Colonic mucosa (tissue), 4 donors: ENCODE data around the gene KANK2. TPM values are rescaled to one million over a fixed set of nuclear protein-coding genes. Genes with fewer than 3 reads are reported as not detected.
A peak's percentile ranks its signal among the peaks of the same experiment; 100 is the strongest.

Experiments
- DNase-seq: peaks from one replicate; pipeline ENCODE4 v3.0.0-alpha.2; 2020
- H3K27ac ChIP-seq: fragments of 200-600 bp; one replicate; pipeline ENCODE4 v1.8.0; 2021
- H3K27me3 ChIP-seq: fragments of 200-600 bp; one replicate; pipeline ENCODE4 v1.8.0; 2021
- H3K36me3 ChIP-seq: fragments of 200-600 bp; one replicate; pipeline ENCODE4 v1.8.0; 2021
- H3K4me1 ChIP-seq: fragments of 200-600 bp; one replicate; pipeline ENCODE4 v1.8.0; 2021; ENCODE audit warnings: mild to moderate bottlenecking
- H3K4me3 ChIP-seq: fragments of 200-600 bp; one replicate; pipeline ENCODE4 v1.8.0; 2021
- H3K9ac ChIP-seq, 2 donors: one replicate each; pipeline ENCODE4 v1.7.0; 2013; ENCODE audit warnings: control low read depth in 2 of 2, low read depth in 2 of 2, low read length in 2 of 2
- H3K9me3 ChIP-seq: fragments of 200-600 bp; one replicate; pipeline ENCODE4 v1.8.0; 2021
- CTCF ChIP-seq: fragments of 200-600 bp; IDR thresholded peaks from one replicate; pipeline ENCODE4 v1.8.0; 2022; ENCODE audit warnings: antibody characterized with exemption, mild to moderate bottlenecking
- intact Hi-C: fragments of 100-400 bp; cut with DNase I; formaldehyde crosslinking; loops from one replicate; pipeline ENCODE4 v1.14.1; 2022
- total RNA-seq, 2 donors: library from RNA; stranded (reverse); fragmentation: NEBNext Ultra II Directional in 1 of 2; extraction: Animal tissue kit (Norgen Biotek cat#: 25700) in 1 of 2; gene quantifications; one replicate each; pipeline ENCODE4 v1.2.1, GENCODE V29; 2021
- donor health status: healthy.
- donor health status: DM: no; HTN: no; CAD: no.
- donor health status: DM: no; HTN: no; CAD: no.

The KANK2 gene
- total RNA-seq: 10 to 100 TPM; 44.1 to 87.8 TPM

- intact Hi-C loops: no loop called here
- Histone ChIP-seq H3K9ac (peak within 1 kb of the TSS; percentile 81 to 87), H3K27me3 (no peaks in the 10 kb centered on the region), H3K4me1 (no peaks in the 10 kb centered on the region), H3K36me3 (no peaks in the 10 kb centered on the region), H3K27ac (peak within 1 kb of the TSS; percentile 81), H3K9me3 (no peaks in the 10 kb centered on the region), H3K4me3 (peak within 1 kb of the TSS; percentile 49)
- TF ChIP-seq CTCF: no peak
- DNase-seq: peak; percentile 89
These were observed at the start of gene KANK2 for GRCh38 chr19:11197291-11198174. Gene KANK2 (minus strand): TSS chr19:11197545. CDS start chr19:11194511, 3,034 bp downstream.

GRCh38 chr19:11246941-11247340, 49.6 kb upstream of the KANK2 start:
- H3K27ac ChIP-seq: no peak overlapping the region

DNA sequence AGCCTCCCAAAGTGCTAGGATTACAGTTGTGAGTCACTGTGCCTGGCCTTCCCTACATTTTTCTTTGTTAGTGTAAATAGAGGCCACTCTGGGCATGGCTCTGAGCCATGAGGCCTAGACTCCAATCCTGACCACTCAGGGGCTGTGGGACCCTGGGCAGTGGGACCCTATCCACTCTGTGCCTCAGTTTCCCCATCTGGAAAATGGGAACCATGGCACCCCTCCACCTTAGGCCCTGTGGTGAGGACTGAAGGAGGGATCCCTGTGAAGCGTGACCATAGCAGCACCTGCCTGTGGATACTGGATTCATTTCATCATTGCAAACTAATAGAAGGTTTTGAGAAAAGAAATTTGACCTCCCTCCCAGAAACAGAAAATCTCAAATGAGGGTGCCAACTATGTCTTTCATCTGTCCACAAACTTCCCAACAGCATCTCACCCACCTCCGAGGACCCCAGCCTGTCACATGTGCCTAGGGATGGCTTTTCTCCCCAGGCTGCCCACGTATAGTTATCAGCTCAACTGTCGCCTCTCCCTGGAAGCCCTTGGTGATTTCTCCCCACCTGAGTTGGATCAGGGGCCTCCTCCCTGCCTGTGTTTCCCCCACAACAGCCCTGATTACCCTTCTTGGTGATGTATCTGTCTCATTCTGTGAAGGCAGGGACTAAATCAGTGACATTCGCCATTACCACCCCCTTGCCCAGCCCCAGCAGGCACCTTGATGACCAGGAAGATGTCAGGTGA, 47.7 kb upstream of the KANK2 start:
- TF ChIP-seq CTCF: no peak
- Histone ChIP-seq H3K4me3 (no peak overlapping the region), H3K27ac (no peak overlapping the region), H3K27me3 (no peaks in the 10 kb centered on the region), H3K9ac (no peak overlapping the region), H3K4me1 (no peaks in the 10 kb centered on the region), H3K36me3 (no peaks in the 10 kb centered on the region), H3K9me3 (no peaks in the 10 kb centered on the region)
- intact Hi-C loops: no loop called here
- DNase-seq: no peak

More at GRCh38 chr19:11246941-11247340, 49.6 kb upstream of the KANK2 start:
- DNase-seq: no peak
- intact Hi-C loops: no loop called here
- Histone ChIP-seq H3K4me1 (no peaks in the 10 kb centered on the region), H3K36me3 (peaks cover 8% of the 10 kb centered on the region), H3K4me3 (no peak overlapping the region), H3K27me3 (no peaks in the 10 kb centered on the region), H3K9me3 (no peaks in the 10 kb centered on the region), H3K9ac (no peak overlapping the region)
- TF ChIP-seq CTCF: no peak

DNA sequence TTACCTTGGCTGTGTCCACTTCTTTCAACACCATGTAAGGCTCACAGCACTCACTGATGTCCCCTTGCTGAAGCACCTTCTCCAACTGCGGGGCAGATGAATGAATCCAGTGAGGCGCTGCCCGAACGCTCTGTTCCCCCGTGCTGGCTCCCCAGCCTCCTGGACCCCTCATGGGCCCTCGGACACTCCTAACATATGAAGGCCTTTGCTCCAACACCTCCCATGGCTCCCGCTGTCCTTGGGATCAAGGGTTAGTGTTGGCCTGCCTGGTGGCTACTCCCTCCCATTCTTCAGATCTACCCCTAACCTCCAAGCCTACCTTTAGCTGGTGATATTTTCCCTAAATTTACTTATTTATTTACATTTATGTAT, 46.4 kb upstream of the KANK2 start:
- Histone ChIP-seq H3K4me1 (no peaks in the 10 kb centered on the region), H3K27ac (peak overlapping the region; percentile 34), H3K36me3 (no peaks in the 10 kb centered on the region), H3K4me3 (no peak overlapping the region), H3K27me3 (no peaks in the 10 kb centered on the region), H3K9me3 (no peaks in the 10 kb centered on the region), H3K9ac (no peak overlapping the region)
- intact Hi-C loops: no loop called here
- TF ChIP-seq CTCF: no peak
- DNase-seq: no peak

GRCh38 chr19:11242864-11243797, 45.8 kb upstream of the KANK2 start:
- no peak overlapping the region for H3K9ac ChIP-seq
- intact Hi-C loops: no loop called here
- peak overlapping the region; percentile 34 for H3K27ac ChIP-seq
- no peaks in the 10 kb centered on the region for H3K27me3 ChIP-seq
- no peaks in the 10 kb centered on the region for H3K36me3 ChIP-seq
- no peaks in the 10 kb centered on the region for H3K4me1 ChIP-seq
- DNase-seq: peak; percentile 96
- no peak overlapping the region for H3K4me3 ChIP-seq
- peak; percentile 80 for TF ChIP-seq CTCF
- no peaks in the 10 kb centered on the region for H3K9me3 ChIP-seq
